ENCODE data around the gene LAMTOR4. TPM values are rescaled to one million over a fixed set of nuclear protein-coding genes. Genes with fewer than 3 reads are reported as not detected.

The LAMTOR4 gene
- total RNA-seq, 1 donor from 2014 or later = 62.7 TPM

GRCh38 chr7:100171087-100171681 lies 22.5 kb downstream of the LAMTOR4 start:
- H3K4me2 ChIP-seq (ENCODE audit: low read length) = peak overlapping the region; percentile 67
- peaks cover 1% of the 10 kb centered on the region for H3K9me3 Mint-ChIP-seq (ENCODE audit: unreplicated experiment)

GRCh38 chr7:100171840-100172239 lies 23.1 kb downstream of the LAMTOR4 start:
- DNase-seq (ENCODE audit: low read depth) (no peak), FAIRE-seq (no peak)
- Histone ChIP-seq H2AFZ (ENCODE audit: low read depth, low read length) (no peak overlapping the region), H3K27ac (ENCODE audit: low read depth, low read length) (no peak overlapping the region), H3K4me2 (ENCODE audit: low read length) (peak overlapping the region; percentile 67), H3K79me2 (ENCODE audit: insufficient read depth, low read length) (peaks cover 13% of the 10 kb centered on the region), H3K9ac (ENCODE audit: low read length) (no peak overlapping the region), H3K36me3 (ENCODE audit: insufficient read depth, low read length) (no peaks in the 10 kb centered on the region), H3K4me3 (ENCODE audit: insufficient read depth, low read depth, low read length) (no peak overlapping the region), H3K9me3 (ENCODE audit: insufficient read depth, low read depth, low read length) (no peaks in the 10 kb centered on the region), H3K27me3 (ENCODE audit: insufficient read depth, low read length) (peaks cover 7% of the 10 kb centered on the region), H4K20me1 (ENCODE audit: insufficient read depth, low read length) (peaks cover 16% of the 10 kb centered on the region), H3K4me1 (ENCODE audit: insufficient read depth, low read length) (peaks cover 15% of the 10 kb centered on the region)
- TF ChIP-seq, protein P1, sequence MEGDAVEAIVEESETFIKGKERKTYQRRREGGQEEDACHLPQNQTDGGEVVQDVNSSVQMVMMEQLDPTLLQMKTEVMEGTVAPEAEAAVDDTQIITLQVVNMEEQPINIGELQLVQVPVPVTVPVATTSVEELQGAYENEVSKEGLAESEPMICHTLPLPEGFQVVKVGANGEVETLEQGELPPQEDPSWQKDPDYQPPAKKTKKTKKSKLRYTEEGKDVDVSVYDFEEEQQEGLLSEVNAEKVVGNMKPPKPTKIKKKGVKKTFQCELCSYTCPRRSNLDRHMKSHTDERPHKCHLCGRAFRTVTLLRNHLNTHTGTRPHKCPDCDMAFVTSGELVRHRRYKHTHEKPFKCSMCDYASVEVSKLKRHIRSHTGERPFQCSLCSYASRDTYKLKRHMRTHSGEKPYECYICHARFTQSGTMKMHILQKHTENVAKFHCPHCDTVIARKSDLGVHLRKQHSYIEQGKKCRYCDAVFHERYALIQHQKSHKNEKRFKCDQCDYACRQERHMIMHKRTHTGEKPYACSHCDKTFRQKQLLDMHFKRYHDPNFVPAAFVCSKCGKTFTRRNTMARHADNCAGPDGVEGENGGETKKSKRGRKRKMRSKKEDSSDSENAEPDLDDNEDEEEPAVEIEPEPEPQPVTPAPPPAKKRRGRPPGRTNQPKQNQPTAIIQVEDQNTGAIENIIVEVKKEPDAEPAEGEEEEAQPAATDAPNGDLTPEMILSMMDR (IDR thresholded peaks at IDR 0.05; ENCODE audit: insufficient read depth, low read depth, low read length) = no peak
- no peak for TF ChIP-seq EZH2 (IDR thresholded peaks at IDR 0.05; ENCODE audit: insufficient read depth, low read length)
- Mint-ChIP-seq H3K9me3 (ENCODE audit: unreplicated experiment) (peaks cover 1% of the 10 kb centered on the region), H3K4me1 (ENCODE audit: low read depth, unreplicated experiment) (peaks cover 16% of the 10 kb centered on the region), H3K27me3 (ENCODE audit: low read depth, unreplicated experiment) (peaks cover 66% of the 10 kb centered on the region), H3K4me3 (ENCODE audit: unreplicated experiment) (no peak overlapping the region), H3K27ac (ENCODE audit: unreplicated experiment) (no peak overlapping the region), H3K36me3 (ENCODE audit: low read depth, unreplicated experiment) (peaks cover 14% of the 10 kb centered on the region)

More at GRCh38 chr7:100171087-100171681, 22.5 kb downstream of the LAMTOR4 start:
- H3K36me3 ChIP-seq (ENCODE audit: insufficient read depth, low read length) = no peaks in the 10 kb centered on the region
- H3K9me3 ChIP-seq (ENCODE audit: insufficient read depth, low read depth, low read length) = no peaks in the 10 kb centered on the region
- H2AFZ ChIP-seq (ENCODE audit: low read depth, low read length) = no peak overlapping the region
- TF ChIP-seq, protein P1 (IDR thresholded peaks at IDR 0.05; ENCODE audit: insufficient read depth, low read depth, low read length) = no peak
- TF ChIP-seq EZH2 (IDR thresholded peaks at IDR 0.05; ENCODE audit: insufficient read depth, low read length) = peak; percentile 38
- H3K79me2 ChIP-seq (ENCODE audit: insufficient read depth, low read length) = peaks cover 7% of the 10 kb centered on the region
- H4K20me1 ChIP-seq (ENCODE audit: insufficient read depth, low read length) = peaks cover 16% of the 10 kb centered on the region
- peaks cover 20% of the 10 kb centered on the region for H3K4me1 Mint-ChIP-seq (ENCODE audit: low read depth, unreplicated experiment)
- H3K4me1 ChIP-seq (ENCODE audit: insufficient read depth, low read length) = peaks cover 15% of the 10 kb centered on the region
- H3K27me3 ChIP-seq (ENCODE audit: insufficient read depth, low read length) = peaks cover 12% of the 10 kb centered on the region
- H3K27ac Mint-ChIP-seq (ENCODE audit: unreplicated experiment) = no peak overlapping the region
- DNase-seq (ENCODE audit: low read depth) = no peak
- H3K4me3 ChIP-seq (ENCODE audit: insufficient read depth, low read depth, low read length) = peak overlapping the region; percentile 37
- H3K27me3 Mint-ChIP-seq (ENCODE audit: low read depth, unreplicated experiment) = peaks cover 67% of the 10 kb centered on the region
- no peak overlapping the region for H3K9ac ChIP-seq (ENCODE audit: low read length)
- no peak overlapping the region for H3K27ac ChIP-seq (ENCODE audit: low read depth, low read length)
- peaks cover 14% of the 10 kb centered on the region for H3K36me3 Mint-ChIP-seq (ENCODE audit: low read depth, unreplicated experiment)
- FAIRE-seq = no peak
- no peak overlapping the region for H3K4me3 Mint-ChIP-seq (ENCODE audit: unreplicated experiment)

DNA sequence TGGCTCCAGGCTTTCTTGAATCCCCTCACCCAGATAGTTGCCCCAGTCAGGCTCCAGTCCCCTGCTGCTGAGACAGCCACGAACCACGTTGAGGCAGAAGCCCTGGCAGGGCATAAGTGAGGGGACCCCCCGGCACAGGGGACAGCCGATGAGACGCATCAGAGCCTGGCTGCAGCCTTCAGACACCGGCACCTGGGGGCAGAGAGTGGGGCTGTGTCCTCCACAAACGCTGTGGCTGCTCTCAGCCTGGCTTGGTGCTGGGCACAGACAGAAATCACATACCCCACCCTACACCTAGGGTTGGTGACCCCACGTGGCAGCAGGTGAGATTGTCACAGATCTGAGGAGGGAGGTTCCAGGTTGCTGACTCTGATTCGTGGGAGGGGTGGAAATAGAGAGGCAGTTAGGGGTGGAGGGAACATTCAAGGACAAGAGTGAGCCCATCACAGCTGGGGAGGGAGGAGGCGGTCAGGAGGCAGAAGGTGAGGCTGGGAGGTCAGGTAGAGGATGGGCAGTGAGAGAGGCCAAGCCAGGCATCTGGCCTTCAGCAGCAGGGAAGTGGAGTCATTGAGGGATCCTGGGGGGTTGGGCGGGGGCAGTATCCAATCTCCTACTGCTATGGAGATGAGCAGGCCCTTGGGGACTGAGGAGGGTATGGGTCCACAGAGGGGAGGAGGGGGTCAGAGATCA lies 25.2 kb downstream of the LAMTOR4 start:
- Mint-ChIP-seq H3K4me1 (ENCODE audit: low read depth, unreplicated experiment) (peaks cover 4% of the 10 kb centered on the region), H3K27ac (ENCODE audit: unreplicated experiment) (no peak overlapping the region)

More for the DNA sequence above, 25.2 kb downstream of the LAMTOR4 start:
- no peak overlapping the region for H3K4me3 Mint-ChIP-seq (ENCODE audit: unreplicated experiment)
- TF ChIP-seq, protein P1 (IDR thresholded peaks at IDR 0.05; ENCODE audit: insufficient read depth, low read depth, low read length) = no peak
- TF ChIP-seq EZH2 (IDR thresholded peaks at IDR 0.05; ENCODE audit: insufficient read depth, low read length) = no peak
- no peak overlapping the region for H3K9ac ChIP-seq (ENCODE audit: low read length)
- no peak for DNase-seq (ENCODE audit: low read depth)
- no peaks in the 10 kb centered on the region for H3K36me3 ChIP-seq (ENCODE audit: insufficient read depth, low read length)
- peaks cover 16% of the 10 kb centered on the region for H4K20me1 ChIP-seq (ENCODE audit: insufficient read depth, low read length)
- H3K9me3 Mint-ChIP-seq (ENCODE audit: unreplicated experiment) = peaks cover 1% of the 10 kb centered on the region
- peaks cover 6% of the 10 kb centered on the region for H3K9me3 ChIP-seq (ENCODE audit: insufficient read depth, low read depth, low read length)
- H2AFZ ChIP-seq (ENCODE audit: low read depth, low read length) = no peak overlapping the region
- no peak overlapping the region for H3K4me2 ChIP-seq (ENCODE audit: low read length)
- H3K27me3 Mint-ChIP-seq (ENCODE audit: low read depth, unreplicated experiment) = peaks cover 48% of the 10 kb centered on the region
- H3K4me1 ChIP-seq (ENCODE audit: insufficient read depth, low read length) = no peaks in the 10 kb centered on the region
- no peak overlapping the region for H3K27ac ChIP-seq (ENCODE audit: low read depth, low read length)
- H3K79me2 ChIP-seq (ENCODE audit: insufficient read depth, low read length) = peaks cover 16% of the 10 kb centered on the region
- no peak overlapping the region for H3K4me3 ChIP-seq (ENCODE audit: insufficient read depth, low read depth, low read length)
- H3K36me3 Mint-ChIP-seq (ENCODE audit: low read depth, unreplicated experiment) = peaks cover 10% of the 10 kb centered on the region
- H3K27me3 ChIP-seq (ENCODE audit: insufficient read depth, low read length) = no peaks in the 10 kb centered on the region
- FAIRE-seq = no peak
